Measurements from ENCODE around the gene SNX10. TPM values are rescaled to one million over a fixed set of nuclear protein-coding genes. Genes with fewer than 3 reads are reported as not detected.

The SNX10 gene
- total RNA-seq, 6 experiments from 2014 or later = not detected

DNA sequence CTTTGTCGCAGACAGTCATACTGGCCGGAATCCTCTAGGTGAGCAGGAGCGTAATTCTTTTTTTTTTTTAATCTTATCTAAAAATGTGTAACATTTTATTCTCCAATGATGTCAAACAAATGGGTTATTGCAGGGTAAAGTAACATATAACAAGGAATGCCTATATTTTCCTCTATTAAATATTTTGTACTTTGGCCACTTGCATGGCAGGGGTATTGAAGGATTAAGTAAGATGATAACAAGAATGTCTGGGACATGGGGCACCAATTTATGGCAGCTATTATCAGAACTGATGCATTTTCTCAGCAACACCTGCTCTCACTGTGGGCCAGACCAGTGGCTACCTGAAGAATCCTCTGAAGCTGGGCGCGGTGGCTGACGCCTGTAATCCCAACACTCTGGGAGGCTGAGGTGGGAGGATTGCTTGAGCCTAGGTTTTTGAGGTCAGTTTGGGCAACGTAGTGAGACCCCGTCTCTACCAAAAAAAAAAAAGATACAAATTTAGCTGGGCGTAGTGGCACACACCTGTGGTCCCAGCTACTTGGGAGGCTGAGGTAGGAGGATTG, 24.0 kb upstream of the SNX10 start:
- H3K27ac Mint-ChIP-seq = no peak overlapping the region
- H3K9me3 Mint-ChIP-seq = no peaks in the 10 kb centered on the region
- peaks cover 2% of the 10 kb centered on the region; the same call in 1 of the 2 replicates for H3K27me3 Mint-ChIP-seq (ENCODE audit: insufficient read depth)
- DNase-seq = no peak
- no peaks in the 10 kb centered on the region for H3K36me3 Mint-ChIP-seq (ENCODE audit: low read depth)
- no peak overlapping the region for H3K4me3 Mint-ChIP-seq
- TF ChIP-seq, protein P1, sequence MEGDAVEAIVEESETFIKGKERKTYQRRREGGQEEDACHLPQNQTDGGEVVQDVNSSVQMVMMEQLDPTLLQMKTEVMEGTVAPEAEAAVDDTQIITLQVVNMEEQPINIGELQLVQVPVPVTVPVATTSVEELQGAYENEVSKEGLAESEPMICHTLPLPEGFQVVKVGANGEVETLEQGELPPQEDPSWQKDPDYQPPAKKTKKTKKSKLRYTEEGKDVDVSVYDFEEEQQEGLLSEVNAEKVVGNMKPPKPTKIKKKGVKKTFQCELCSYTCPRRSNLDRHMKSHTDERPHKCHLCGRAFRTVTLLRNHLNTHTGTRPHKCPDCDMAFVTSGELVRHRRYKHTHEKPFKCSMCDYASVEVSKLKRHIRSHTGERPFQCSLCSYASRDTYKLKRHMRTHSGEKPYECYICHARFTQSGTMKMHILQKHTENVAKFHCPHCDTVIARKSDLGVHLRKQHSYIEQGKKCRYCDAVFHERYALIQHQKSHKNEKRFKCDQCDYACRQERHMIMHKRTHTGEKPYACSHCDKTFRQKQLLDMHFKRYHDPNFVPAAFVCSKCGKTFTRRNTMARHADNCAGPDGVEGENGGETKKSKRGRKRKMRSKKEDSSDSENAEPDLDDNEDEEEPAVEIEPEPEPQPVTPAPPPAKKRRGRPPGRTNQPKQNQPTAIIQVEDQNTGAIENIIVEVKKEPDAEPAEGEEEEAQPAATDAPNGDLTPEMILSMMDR (IDR thresholded peaks at IDR 0.05) = no peak
- no peaks in the 10 kb centered on the region for H3K4me1 Mint-ChIP-seq (ENCODE audit: low read depth)

- TF ChIP-seq, protein P1 (IDR thresholded peaks at IDR 0.05) = no peak
- no peak for DNase-seq
- Mint-ChIP-seq H3K36me3 (ENCODE audit: low read depth) (no peaks in the 10 kb centered on the region), H3K27me3 (ENCODE audit: insufficient read depth) (no peaks in the 10 kb centered on the region; the same call in 1 of the 2 replicates), H3K4me3 (no peak overlapping the region), H3K27ac (no peak overlapping the region), H3K4me1 (ENCODE audit: low read depth) (peaks cover 4% of the 10 kb centered on the region; the same call in 1 of the 2 replicates), H3K9me3 (peaks cover 4% of the 10 kb centered on the region; the same call in 1 of the 2 replicates)
These were observed 16.4 kb upstream of the SNX10 start for GRCh38 chr7:26275213-26275612.

GRCh38 chr7:26278770-26279169, 12.9 kb upstream of the SNX10 start:
- peak overlapping the region; percentile 5; the same call in 1 of the 2 replicates for H3K4me3 Mint-ChIP-seq
- H3K36me3 Mint-ChIP-seq (ENCODE audit: low read depth) = no peaks in the 10 kb centered on the region
- H3K27me3 Mint-ChIP-seq (ENCODE audit: insufficient read depth) = no peaks in the 10 kb centered on the region; the same call in 1 of the 2 replicates
- H3K27ac Mint-ChIP-seq = no peak overlapping the region
- H3K4me1 Mint-ChIP-seq (ENCODE audit: low read depth) = peaks cover 4% of the 10 kb centered on the region; the same call in 1 of the 2 replicates
- DNase-seq = peak; percentile 11
- TF ChIP-seq, protein P1 (IDR thresholded peaks at IDR 0.05) = peak; percentile 63
- H3K9me3 Mint-ChIP-seq = peaks cover 4% of the 10 kb centered on the region; the same call in 1 of the 2 replicates

DNA sequence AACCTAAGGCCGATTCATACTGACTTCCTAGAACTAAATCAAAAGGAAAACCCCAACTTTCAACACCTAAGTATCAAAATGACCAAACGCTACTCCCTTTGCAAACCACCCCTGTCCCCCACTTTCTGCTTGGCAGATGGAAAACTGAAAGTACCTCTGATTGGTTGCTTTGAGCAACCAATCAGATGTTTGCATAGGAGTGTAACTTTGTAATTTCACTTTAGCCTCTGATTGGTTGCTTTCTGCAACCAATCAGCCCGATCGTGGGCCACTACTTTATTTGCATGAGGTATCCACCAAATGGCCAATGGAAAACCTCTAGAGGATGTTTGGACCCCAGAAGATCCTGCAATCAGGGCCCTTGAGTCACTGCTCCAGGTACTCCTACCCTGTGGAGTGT, 12.3 kb upstream of the SNX10 start:
- Mint-ChIP-seq H3K27ac (no peak overlapping the region), H3K27me3 (ENCODE audit: insufficient read depth) (no peaks in the 10 kb centered on the region; the same call in 1 of the 2 replicates), H3K4me1 (ENCODE audit: low read depth) (peaks cover 4% of the 10 kb centered on the region; the same call in 1 of the 2 replicates), H3K9me3 (peaks cover 4% of the 10 kb centered on the region; the same call in 1 of the 2 replicates), H3K4me3 (peak overlapping the region; percentile 79), H3K36me3 (ENCODE audit: low read depth) (no peaks in the 10 kb centered on the region)
- TF ChIP-seq, protein P1 (IDR thresholded peaks at IDR 0.05) = no peak
- peak; percentile 9 for DNase-seq

- Mint-ChIP-seq H3K27ac (no peak overlapping the region), H3K4me3 (no peak overlapping the region; the same call in 1 of the 2 replicates), H3K27me3 (ENCODE audit: insufficient read depth) (no peaks in the 10 kb centered on the region; the same call in 1 of the 2 replicates), H3K4me1 (ENCODE audit: low read depth) (peaks cover 4% of the 10 kb centered on the region; the same call in 1 of the 2 replicates), H3K9me3 (peaks cover 4% of the 10 kb centered on the region; the same call in 1 of the 2 replicates), H3K36me3 (ENCODE audit: low read depth) (no peaks in the 10 kb centered on the region)
- TF ChIP-seq, protein P1 (IDR thresholded peaks at IDR 0.05) = no peak
- no peak for DNase-seq
These were observed 11.6 kb upstream of the SNX10 start for GRCh38 chr7:26280097-26280496.
